ENCODE results near the gene SDK1. TPM values are rescaled to one million over a fixed set of nuclear protein-coding genes. Genes with fewer than 3 reads are reported as not detected.

SDK1 gene
- total and polyA plus RNA-seq, 10 of the 15 experiments (the other 5 are each of a cell fraction or from before 2014, with no cell fraction given), result 0.14 to 0.33 TPM; not detected in 8

DNA sequence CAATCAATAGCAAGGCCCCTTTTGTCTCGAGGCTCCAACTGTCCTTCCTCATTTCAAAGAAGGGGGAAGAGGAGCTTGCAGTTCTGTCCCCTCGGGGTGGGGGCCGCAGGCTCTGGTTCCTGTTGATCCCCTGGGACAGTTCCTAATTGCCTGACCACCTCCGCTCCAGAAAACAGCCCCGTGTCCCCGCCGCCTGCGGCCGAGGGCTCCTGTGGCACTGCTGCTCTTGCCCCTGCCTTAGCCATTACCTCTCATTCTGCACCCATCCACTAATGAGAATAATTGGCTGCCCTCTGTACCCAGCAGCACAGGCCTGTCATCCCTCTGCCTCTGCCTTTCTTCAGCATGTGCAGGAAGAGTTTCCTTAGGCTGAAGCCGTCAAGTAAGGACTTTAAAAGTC lies 712.7 kb downstream of the SDK1 start:
- in situ Hi-C loops (cut with MboI), result no loop called here
- no peaks in the 10 kb centered on the region; the same call in 1 of the 3 replicates for H3K9me3 ChIP-seq (replicated peaks; ENCODE audit: control insufficient read depth, insufficient read depth, low read length)

DNA sequence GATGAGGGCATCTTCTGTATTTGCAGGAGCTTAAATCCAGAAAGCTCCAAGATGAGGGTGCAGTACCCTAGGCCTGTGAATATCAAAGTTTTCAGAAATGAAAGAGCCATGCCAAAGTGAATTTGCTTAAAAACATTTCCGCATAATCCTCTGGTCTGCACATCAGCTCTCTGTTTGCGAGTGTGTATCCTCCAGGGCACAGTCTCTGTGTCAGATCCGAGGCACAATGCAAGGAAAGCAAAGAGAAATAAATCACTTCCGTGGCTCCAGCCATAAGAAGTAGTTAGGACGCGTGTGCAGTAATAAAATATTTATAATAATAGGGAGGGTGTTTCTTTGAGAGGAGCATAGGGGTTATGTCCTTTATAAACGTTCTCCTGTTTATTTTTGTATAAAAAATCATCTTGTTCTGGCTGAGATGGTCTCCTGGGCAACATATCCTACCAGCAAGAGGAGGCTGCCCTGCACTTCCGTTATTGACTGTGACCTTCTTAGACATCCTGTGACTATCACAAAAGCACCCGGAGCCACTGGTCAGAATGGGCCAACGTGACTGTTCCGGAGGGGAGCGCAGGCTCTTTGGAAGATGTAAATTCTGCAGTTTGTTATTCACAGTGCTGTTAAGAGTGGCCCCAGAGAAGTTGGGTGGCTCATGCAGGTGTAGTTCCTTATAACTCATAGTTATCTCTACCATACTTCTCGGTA lies 713.4 kb downstream of the SDK1 start:
- no TSS peak for BruUV-seq (replicated peaks)
- CTCF ChIA-PET, result no interaction called here
- 41% methylated on average over 13 of the region's 13 CpGs for WGBS (ENCODE audit: insufficient coverage, insufficient replicate concordance, low lambda C conversion rate, missing lambda C conversion rate)
- Histone ChIP-seq H3K36me3 (ENCODE audit: control insufficient read depth in 2 of 2, insufficient read depth in 2 of 2, low read length in 1 of 2) (no peaks in the 10 kb centered on the region), H3K4me3 (no peak overlapping the region), H3K9ac (ENCODE audit: control insufficient read depth, insufficient read depth, low read length) (no peak overlapping the region), H3K4me2 (ENCODE audit: control insufficient read depth, insufficient read depth) (no peak overlapping the region), H2AFZ (ENCODE audit: control insufficient read depth, low read depth, low read length) (no peak overlapping the region), H3K4me1 (ENCODE audit: control insufficient read depth, insufficient read depth, low read length) (no peaks in the 10 kb centered on the region), H3K27ac (ENCODE audit: control insufficient read depth, insufficient read depth) (no peak overlapping the region), H3K27me3 (replicated peaks in 1 of 2; ENCODE audit: control insufficient read depth in 2 of 2, insufficient read depth in 2 of 2, low read length in 1 of 2) (no peaks in the 10 kb centered on the region), H3K9me3 (replicated peaks; ENCODE audit: control insufficient read depth, insufficient read depth, low read length) (no peaks in the 10 kb centered on the region; the same call in 1 of the 3 replicates), H4K20me1 (ENCODE audit: control insufficient read depth, insufficient read depth) (no peaks in the 10 kb centered on the region), H3K79me2 (ENCODE audit: control insufficient read depth, insufficient read depth, low read length) (no peaks in the 10 kb centered on the region)
- no peak for DNase-seq (ENCODE audit: low read depth, low spot score)
- RAD21 ChIA-PET (ENCODE audit: unreplicated experiment), result no interaction called here
- TF ChIP-seq SPI1 (IDR thresholded peaks at IDR 0.05; ENCODE audit: borderline replicate concordance, insufficient read depth, low read depth, low read length), result no peak
- no peak for TF ChIP-seq TCF3 (IDR thresholded peaks at IDR 0.05; ENCODE audit: borderline replicate concordance, insufficient read depth, low read depth, low read length)
- no peak for TF ChIP-seq ETV6 (conservative IDR thresholded peaks at IDR 0.05 in 1 of 2, IDR thresholded peaks at IDR 0.05 in 1 of 2; ENCODE audit: borderline replicate concordance in 1 of 2, low read depth in 1 of 2)
- no peak for TF ChIP-seq NRF1 (conservative IDR thresholded peaks at IDR 0.05; ENCODE audit: low read depth, low read length)
- TF ChIP-seq, protein P1, sequence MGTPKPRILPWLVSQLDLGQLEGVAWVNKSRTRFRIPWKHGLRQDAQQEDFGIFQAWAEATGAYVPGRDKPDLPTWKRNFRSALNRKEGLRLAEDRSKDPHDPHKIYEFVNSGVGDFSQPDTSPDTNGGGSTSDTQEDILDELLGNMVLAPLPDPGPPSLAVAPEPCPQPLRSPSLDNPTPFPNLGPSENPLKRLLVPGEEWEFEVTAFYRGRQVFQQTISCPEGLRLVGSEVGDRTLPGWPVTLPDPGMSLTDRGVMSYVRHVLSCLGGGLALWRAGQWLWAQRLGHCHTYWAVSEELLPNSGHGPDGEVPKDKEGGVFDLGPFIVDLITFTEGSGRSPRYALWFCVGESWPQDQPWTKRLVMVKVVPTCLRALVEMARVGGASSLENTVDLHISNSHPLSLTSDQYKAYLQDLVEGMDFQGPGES (IDR thresholded peaks at IDR 0.05), result no peak
- TF ChIP-seq ZZZ3 (IDR thresholded peaks at IDR 0.05; ENCODE audit: control insufficient read depth, insufficient read length, low read depth), result no peak
- TF ChIP-seq, protein P2, sequence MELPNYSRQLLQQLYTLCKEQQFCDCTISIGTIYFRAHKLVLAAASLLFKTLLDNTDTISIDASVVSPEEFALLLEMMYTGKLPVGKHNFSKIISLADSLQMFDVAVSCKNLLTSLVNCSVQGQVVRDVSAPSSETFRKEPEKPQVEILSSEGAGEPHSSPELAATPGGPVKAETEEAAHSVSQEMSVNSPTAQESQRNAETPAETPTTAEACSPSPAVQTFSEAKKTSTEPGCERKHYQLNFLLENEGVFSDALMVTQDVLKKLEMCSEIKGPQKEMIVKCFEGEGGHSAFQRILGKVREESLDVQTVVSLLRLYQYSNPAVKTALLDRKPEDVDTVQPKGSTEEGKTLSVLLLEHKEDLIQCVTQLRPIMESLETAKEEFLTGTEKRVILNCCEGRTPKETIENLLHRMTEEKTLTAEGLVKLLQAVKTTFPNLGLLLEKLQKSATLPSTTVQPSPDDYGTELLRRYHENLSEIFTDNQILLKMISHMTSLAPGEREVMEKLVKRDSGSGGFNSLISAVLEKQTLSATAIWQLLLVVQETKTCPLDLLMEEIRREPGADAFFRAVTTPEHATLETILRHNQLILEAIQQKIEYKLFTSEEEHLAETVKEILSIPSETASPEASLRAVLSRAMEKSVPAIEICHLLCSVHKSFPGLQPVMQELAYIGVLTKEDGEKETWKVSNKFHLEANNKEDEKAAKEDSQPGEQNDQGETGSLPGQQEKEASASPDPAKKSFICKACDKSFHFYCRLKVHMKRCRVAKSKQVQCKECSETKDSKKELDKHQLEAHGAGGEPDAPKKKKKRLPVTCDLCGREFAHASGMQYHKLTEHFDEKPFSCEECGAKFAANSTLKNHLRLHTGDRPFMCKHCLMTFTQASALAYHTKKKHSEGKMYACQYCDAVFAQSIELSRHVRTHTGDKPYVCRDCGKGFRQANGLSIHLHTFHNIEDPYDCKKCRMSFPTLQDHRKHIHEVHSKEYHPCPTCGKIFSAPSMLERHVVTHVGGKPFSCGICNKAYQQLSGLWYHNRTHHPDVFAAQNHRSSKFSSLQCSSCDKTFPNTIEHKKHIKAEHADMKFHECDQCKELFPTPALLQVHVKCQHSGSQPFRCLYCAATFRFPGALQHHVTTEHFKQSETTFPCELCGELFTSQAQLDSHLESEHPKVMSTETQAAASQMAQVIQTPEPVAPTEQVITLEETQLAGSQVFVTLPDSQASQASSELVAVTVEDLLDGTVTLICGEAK (IDR thresholded peaks at IDR 0.05; ENCODE audit: borderline replicate concordance), result no peak
- TF ChIP-seq DPF2 (IDR thresholded peaks at IDR 0.05), result no peak
- intact Hi-C loops (cut with micrococcal nuclease; ENCODE audit: unreplicated experiment) (no loop called here), in situ Hi-C loops (cut with MboI) (no loop called here)
- ATAC-seq, result no peak
- POLR2A ChIA-PET, result no interaction called here
- SMC1A ChIA-PET (ENCODE audit: uncharacterized antibody, unreplicated experiment), result no interaction called here
- FAIRE-seq, result no peak

More for the DNA sequence above, 712.7 kb downstream of the SDK1 start:
- H3K4me1 ChIP-seq (ENCODE audit: control insufficient read depth, insufficient read depth, low read length), result no peaks in the 10 kb centered on the region
- intact Hi-C loops (cut with micrococcal nuclease; ENCODE audit: unreplicated experiment), result no loop called here
- POLR2A ChIA-PET, result no interaction called here
- no peak overlapping the region for H2AFZ ChIP-seq (ENCODE audit: control insufficient read depth, low read depth, low read length)
- RAD21 ChIA-PET (ENCODE audit: unreplicated experiment), result no interaction called here
- WGBS (ENCODE audit: insufficient coverage, insufficient replicate concordance, low lambda C conversion rate, missing lambda C conversion rate), result 38% methylated on average over 10 of the region's 10 CpGs
- ATAC-seq, result no peak
- no peaks in the 10 kb centered on the region for H3K79me2 ChIP-seq (ENCODE audit: control insufficient read depth, insufficient read depth, low read length)
- H3K27me3 ChIP-seq (replicated peaks in 1 of 2; ENCODE audit: control insufficient read depth in 2 of 2, insufficient read depth in 2 of 2, low read length in 1 of 2), result no peaks in the 10 kb centered on the region
- SMC1A ChIA-PET (ENCODE audit: uncharacterized antibody, unreplicated experiment), result no interaction called here
- no peaks in the 10 kb centered on the region for H3K36me3 ChIP-seq (ENCODE audit: control insufficient read depth in 2 of 2, insufficient read depth in 2 of 2, low read length in 1 of 2)
- no peak overlapping the region for H3K4me3 ChIP-seq
- no TSS peak for BruUV-seq (replicated peaks)
- CTCF ChIA-PET, result no interaction called here
- no peak for TF ChIP-seq IKZF1 (conservative IDR thresholded peaks at IDR 0.05)
- no peak overlapping the region for H3K9ac ChIP-seq (ENCODE audit: control insufficient read depth, insufficient read depth, low read length)
- H4K20me1 ChIP-seq (ENCODE audit: control insufficient read depth, insufficient read depth), result no peaks in the 10 kb centered on the region
- H3K4me2 ChIP-seq (ENCODE audit: control insufficient read depth, insufficient read depth), result no peak overlapping the region
- no peak overlapping the region for H3K27ac ChIP-seq (ENCODE audit: control insufficient read depth, insufficient read depth)
- DNase-seq (ENCODE audit: low read depth, low spot score), result no peak
- FAIRE-seq, result no peak

Measured in GM12878 (cell line).